Measurements from ENCODE around the gene ASCC2. TPM values are rescaled to one million over a fixed set of nuclear protein-coding genes. Genes with fewer than 3 reads are reported as not detected.
A peak's percentile ranks its signal among the peaks of the same experiment; 100 is the strongest.

The ASCC2 gene
- total and polyA plus RNA-seq, 4 donors = 34.6 to 43.7 (median 38.7) TPM

GRCh38 chr22:29768052-29768693 lies 69.9 kb downstream of the ASCC2 start:
- Histone ChIP-seq H3K36me3 (ENCODE audit: control insufficient read depth in 4 of 4, insufficient read depth in 3 of 4, low read depth in 1 of 4, low read length in 3 of 4) (peaks cover 0 to 16% (median 11%) of the 10 kb centered on the region in 4 donors), H3K4me1 (ENCODE audit: control insufficient read depth in 4 of 4, insufficient read depth in 4 of 4, low read length in 3 of 4) (peaks cover 5 to 25% (median 19%) of the 10 kb centered on the region in 4 donors), H3K27ac (ENCODE audit: low read depth in 1 of 2, low read length in 2 of 2) (peak overlapping the region in 1 of 2 donors; percentile 83), H3K4me3 (ENCODE audit: low read depth in 1 of 3, low read length in 3 of 3) (peak overlapping the region; percentile 62 to 97 (median 85)), H3K27me3 (ENCODE audit: control insufficient read depth in 4 of 4, insufficient read depth in 4 of 4, low read length in 3 of 4) (no peaks in the 10 kb centered on the region), H3K9me3 (ENCODE audit: control insufficient read depth in 4 of 4, low read length in 3 of 4) (no peaks in the 10 kb centered on the region), H3K9ac (ENCODE audit: low read depth in 1 of 2, low read length in 2 of 2) (peak overlapping the region; percentile 85 to 88)
- TF ChIP-seq, protein P1, sequence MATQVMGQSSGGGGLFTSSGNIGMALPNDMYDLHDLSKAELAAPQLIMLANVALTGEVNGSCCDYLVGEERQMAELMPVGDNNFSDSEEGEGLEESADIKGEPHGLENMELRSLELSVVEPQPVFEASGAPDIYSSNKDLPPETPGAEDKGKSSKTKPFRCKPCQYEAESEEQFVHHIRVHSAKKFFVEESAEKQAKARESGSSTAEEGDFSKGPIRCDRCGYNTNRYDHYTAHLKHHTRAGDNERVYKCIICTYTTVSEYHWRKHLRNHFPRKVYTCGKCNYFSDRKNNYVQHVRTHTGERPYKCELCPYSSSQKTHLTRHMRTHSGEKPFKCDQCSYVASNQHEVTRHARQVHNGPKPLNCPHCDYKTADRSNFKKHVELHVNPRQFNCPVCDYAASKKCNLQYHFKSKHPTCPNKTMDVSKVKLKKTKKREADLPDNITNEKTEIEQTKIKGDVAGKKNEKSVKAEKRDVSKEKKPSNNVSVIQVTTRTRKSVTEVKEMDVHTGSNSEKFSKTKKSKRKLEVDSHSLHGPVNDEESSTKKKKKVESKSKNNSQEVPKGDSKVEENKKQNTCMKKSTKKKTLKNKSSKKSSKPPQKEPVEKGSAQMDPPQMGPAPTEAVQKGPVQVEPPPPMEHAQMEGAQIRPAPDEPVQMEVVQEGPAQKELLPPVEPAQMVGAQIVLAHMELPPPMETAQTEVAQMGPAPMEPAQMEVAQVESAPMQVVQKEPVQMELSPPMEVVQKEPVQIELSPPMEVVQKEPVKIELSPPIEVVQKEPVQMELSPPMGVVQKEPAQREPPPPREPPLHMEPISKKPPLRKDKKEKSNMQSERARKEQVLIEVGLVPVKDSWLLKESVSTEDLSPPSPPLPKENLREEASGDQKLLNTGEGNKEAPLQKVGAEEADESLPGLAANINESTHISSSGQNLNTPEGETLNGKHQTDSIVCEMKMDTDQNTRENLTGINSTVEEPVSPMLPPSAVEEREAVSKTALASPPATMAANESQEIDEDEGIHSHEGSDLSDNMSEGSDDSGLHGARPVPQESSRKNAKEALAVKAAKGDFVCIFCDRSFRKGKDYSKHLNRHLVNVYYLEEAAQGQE (IDR thresholded peaks at IDR 0.05) = no peak
- TF ChIP-seq CTCF (IDR thresholded peaks at IDR 0.05; ENCODE audit: low read depth, low read length, missing input control) (no peak), HNF4G (IDR thresholded peaks at IDR 0.05) (no peak), RXRA (IDR thresholded peaks at IDR 0.05) (no peak), GABPA (IDR thresholded peaks at IDR 0.05 in 1 of 2, conservative IDR thresholded peaks at IDR 0.05 in 1 of 2) (no peak), FOXA1 (IDR thresholded peaks at IDR 0.05) (no peak), HNF4A (conservative IDR thresholded peaks at IDR 0.05) (no peak), SP1 (IDR thresholded peaks at IDR 0.05) (no peak), ATF3 (IDR thresholded peaks at IDR 0.05) (no peak)
- DNase-seq (ENCODE audit: low spot score) = no peak
- WGBS = 39% methylated on average over 6 of the region's 6 CpGs

DNA sequence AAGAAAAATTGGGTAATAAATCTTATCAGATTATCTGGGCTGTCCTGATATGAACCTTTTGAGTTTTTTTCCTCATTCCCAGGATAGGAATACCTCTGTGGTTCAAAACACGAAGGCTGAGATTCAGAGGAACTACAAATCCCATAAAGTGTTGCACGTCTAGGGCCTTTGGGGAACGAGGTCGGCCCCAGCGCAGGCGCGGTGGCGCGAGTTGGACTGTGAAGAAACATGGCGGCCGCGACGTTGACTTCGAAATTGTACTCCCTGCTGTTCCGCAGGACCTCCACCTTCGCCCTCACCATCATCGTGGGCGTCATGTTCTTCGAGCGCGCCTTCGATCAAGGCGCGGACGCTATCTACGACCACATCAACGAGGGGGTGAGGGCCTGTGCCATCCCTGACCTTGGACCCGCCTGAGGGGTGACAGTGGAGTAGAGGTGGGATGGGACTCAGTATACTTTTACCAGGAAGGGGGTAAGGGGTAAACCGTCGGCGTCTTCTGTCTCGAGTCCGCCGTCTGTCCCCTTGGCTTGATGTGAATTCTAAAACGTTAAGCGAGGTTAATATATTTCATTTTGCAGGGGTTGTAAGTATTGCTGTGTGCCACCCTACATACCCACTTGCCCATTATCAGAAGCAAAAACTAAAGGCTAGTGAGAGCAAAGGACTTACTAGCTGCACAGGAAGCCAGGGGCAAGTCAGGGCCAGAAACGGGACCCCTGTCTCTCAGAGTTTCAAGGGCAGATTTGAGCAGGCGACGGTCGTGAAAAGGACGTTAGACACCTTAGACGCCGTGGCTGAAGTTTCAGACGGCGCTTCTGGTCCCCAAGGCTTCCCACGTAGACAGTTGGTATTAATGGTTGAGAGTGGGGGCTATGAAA lies 70.7 kb downstream of the ASCC2 start, which contains the start of gene UQCR10:
TSS of gene UQCR10 (plus strand) at position 199 of the 881 bp plus-strand sequence. CDS start at position 229, 30 bp downstream.
- DNase-seq (ENCODE audit: low spot score) = peak; percentile 89
- Histone ChIP-seq H3K4me3 (ENCODE audit: low read depth in 1 of 3, low read length in 3 of 3) (peak within 1 kb of the TSS; percentile 68 to 97 (median 85)), H3K9ac (ENCODE audit: low read depth in 1 of 2, low read length in 2 of 2) (peak within 1 kb of the TSS; percentile 85 to 88), H3K27me3 (ENCODE audit: control insufficient read depth in 4 of 4, insufficient read depth in 4 of 4, low read length in 3 of 4) (no peaks in the 10 kb centered on the region), H3K4me1 (ENCODE audit: control insufficient read depth in 4 of 4, insufficient read depth in 4 of 4, low read length in 3 of 4) (peaks cover 5 to 25% (median 19%) of the 10 kb centered on the region in 4 donors), H3K27ac (ENCODE audit: low read depth in 1 of 2, low read length in 2 of 2) (peak within 1 kb of the TSS; percentile 83 to 84), H3K36me3 (ENCODE audit: control insufficient read depth in 4 of 4, insufficient read depth in 3 of 4, low read depth in 1 of 4, low read length in 3 of 4) (peaks cover 0 to 16% (median 11%) of the 10 kb centered on the region in 4 donors), H3K9me3 (ENCODE audit: control insufficient read depth in 4 of 4, low read length in 3 of 4) (no peaks in the 10 kb centered on the region)
- WGBS = 11% methylated on average over 46 of the region's 46 CpGs
- peak; percentile 98 for TF ChIP-seq YY1 (IDR thresholded peaks at IDR 0.05)
- no peak for TF ChIP-seq GABPA (IDR thresholded peaks at IDR 0.05 in 1 of 2, conservative IDR thresholded peaks at IDR 0.05 in 1 of 2)
- TF ChIP-seq RAD21 (IDR thresholded peaks at IDR 0.05) = peak in 1 of 2 donors; percentile 3
- peak; percentile 18 to 34 for TF ChIP-seq HNF4A (conservative IDR thresholded peaks at IDR 0.05)
- peak in 1 of 2 donors; percentile 2 for TF ChIP-seq RXRA (IDR thresholded peaks at IDR 0.05)
- TF ChIP-seq SP1 (IDR thresholded peaks at IDR 0.05) = peak; percentile 5
- no peak for TF ChIP-seq MAX (IDR thresholded peaks at IDR 0.05)
- TF ChIP-seq NR2F2 (IDR thresholded peaks at IDR 0.05) = peak; percentile 15
- no peak for TF ChIP-seq EGR1 (IDR thresholded peaks at IDR 0.05; ENCODE audit: low read depth in 2 of 2)
- TF ChIP-seq ATF3 (IDR thresholded peaks at IDR 0.05) = no peak
